ENCODE measurements around the gene KPRP.

The KPRP gene

GRCh38 chr1:152757747-152758146 is at the start of gene KPRP:
KPRP (plus strand) TSS chr1:152758025; CDS start chr1:152759589, 1,564 bp downstream.
- no peaks in the 10 kb centered on the region for H3K36me3 ChIP-seq (ENCODE audit: insufficient read depth, low read length)
- no peaks in the 10 kb centered on the region for H3K4me1 ChIP-seq (ENCODE audit: insufficient read depth, low read length)
- H3K9me3 ChIP-seq (ENCODE audit: control insufficient read depth, insufficient read depth, low read length): no peaks in the 10 kb centered on the region
- no peak within 1 kb of the TSS for H3K9ac ChIP-seq (ENCODE audit: low read depth, low read length)

- Histone ChIP-seq H3K9me3 (ENCODE audit: control insufficient read depth, insufficient read depth, low read length) (no peaks in the 10 kb centered on the region), H3K9ac (ENCODE audit: low read depth, low read length) (no peak overlapping the region), H3K36me3 (ENCODE audit: insufficient read depth, low read length) (no peaks in the 10 kb centered on the region), H3K4me1 (ENCODE audit: insufficient read depth, low read length) (no peaks in the 10 kb centered on the region)
These were observed 39.6 kb upstream of the KPRP start for GRCh38 chr1:152718238-152718637.

- Histone ChIP-seq H3K9ac (ENCODE audit: low read depth, low read length) (no peak overlapping the region), H3K9me3 (ENCODE audit: control insufficient read depth, insufficient read depth, low read length) (no peaks in the 10 kb centered on the region), H3K4me1 (ENCODE audit: insufficient read depth, low read length) (no peaks in the 10 kb centered on the region), H3K36me3 (ENCODE audit: insufficient read depth, low read length) (no peaks in the 10 kb centered on the region)
These were observed 32.6 kb upstream of the KPRP start for GRCh38 chr1:152725261-152725660.

- Histone ChIP-seq H3K36me3 (ENCODE audit: insufficient read depth, low read length) (no peaks in the 10 kb centered on the region), H3K9ac (ENCODE audit: low read depth, low read length) (no peak overlapping the region), H3K4me1 (ENCODE audit: insufficient read depth, low read length) (no peaks in the 10 kb centered on the region), H3K9me3 (ENCODE audit: control insufficient read depth, insufficient read depth, low read length) (no peaks in the 10 kb centered on the region)
These were observed 28.8 kb upstream of the KPRP start for GRCh38 chr1:152728986-152729385.

- Histone ChIP-seq H3K9ac (ENCODE audit: low read depth, low read length) (no peak overlapping the region), H3K9me3 (ENCODE audit: control insufficient read depth, insufficient read depth, low read length) (no peaks in the 10 kb centered on the region), H3K4me1 (ENCODE audit: insufficient read depth, low read length) (no peaks in the 10 kb centered on the region), H3K36me3 (ENCODE audit: insufficient read depth, low read length) (no peaks in the 10 kb centered on the region)
These were observed 22.2 kb upstream of the KPRP start for GRCh38 chr1:152735648-152736047.

- no peaks in the 10 kb centered on the region for H3K4me1 ChIP-seq (ENCODE audit: insufficient read depth, low read length)
- H3K9ac ChIP-seq (ENCODE audit: low read depth, low read length): no peak overlapping the region
- H3K36me3 ChIP-seq (ENCODE audit: insufficient read depth, low read length): no peaks in the 10 kb centered on the region
- no peaks in the 10 kb centered on the region for H3K9me3 ChIP-seq (ENCODE audit: control insufficient read depth, insufficient read depth, low read length)
These were observed 19.8 kb upstream of the KPRP start for GRCh38 chr1:152737997-152738396.

GRCh38 chr1:152739841-152740240 is 18.0 kb upstream of the KPRP start:
- H3K36me3 ChIP-seq (ENCODE audit: insufficient read depth, low read length): no peaks in the 10 kb centered on the region
- no peaks in the 10 kb centered on the region for H3K4me1 ChIP-seq (ENCODE audit: insufficient read depth, low read length)
- no peak overlapping the region for H3K9ac ChIP-seq (ENCODE audit: low read depth, low read length)
- no peaks in the 10 kb centered on the region for H3K9me3 ChIP-seq (ENCODE audit: control insufficient read depth, insufficient read depth, low read length)

GRCh38 chr1:152741656-152742055 is 16.2 kb upstream of the KPRP start:
- Histone ChIP-seq H3K9me3 (ENCODE audit: control insufficient read depth, insufficient read depth, low read length) (no peaks in the 10 kb centered on the region), H3K9ac (ENCODE audit: low read depth, low read length) (no peak overlapping the region), H3K4me1 (ENCODE audit: insufficient read depth, low read length) (no peaks in the 10 kb centered on the region), H3K36me3 (ENCODE audit: insufficient read depth, low read length) (no peaks in the 10 kb centered on the region)

- H3K4me1 ChIP-seq (ENCODE audit: insufficient read depth, low read length): no peaks in the 10 kb centered on the region
- H3K36me3 ChIP-seq (ENCODE audit: insufficient read depth, low read length): no peaks in the 10 kb centered on the region
- no peaks in the 10 kb centered on the region for H3K9me3 ChIP-seq (ENCODE audit: control insufficient read depth, insufficient read depth, low read length)
- no peak overlapping the region for H3K9ac ChIP-seq (ENCODE audit: low read depth, low read length)
These were observed 14.3 kb upstream of the KPRP start for GRCh38 chr1:152743371-152744145.

GRCh38 chr1:152745289-152745704 is 12.5 kb upstream of the KPRP start:
- no peaks in the 10 kb centered on the region for H3K36me3 ChIP-seq (ENCODE audit: insufficient read depth, low read length)
- H3K9me3 ChIP-seq (ENCODE audit: control insufficient read depth, insufficient read depth, low read length): no peaks in the 10 kb centered on the region
- no peak overlapping the region for H3K9ac ChIP-seq (ENCODE audit: low read depth, low read length)
- no peaks in the 10 kb centered on the region for H3K4me1 ChIP-seq (ENCODE audit: insufficient read depth, low read length)

GRCh38 chr1:152745765-152746444 is 11.9 kb upstream of the KPRP start:
- no peaks in the 10 kb centered on the region for H3K36me3 ChIP-seq (ENCODE audit: insufficient read depth, low read length)
- no peaks in the 10 kb centered on the region for H3K9me3 ChIP-seq (ENCODE audit: control insufficient read depth, insufficient read depth, low read length)
- no peaks in the 10 kb centered on the region for H3K4me1 ChIP-seq (ENCODE audit: insufficient read depth, low read length)
- H3K9ac ChIP-seq (ENCODE audit: low read depth, low read length): no peak overlapping the region

- Histone ChIP-seq H3K36me3 (ENCODE audit: insufficient read depth, low read length) (no peaks in the 10 kb centered on the region), H3K4me1 (ENCODE audit: insufficient read depth, low read length) (no peaks in the 10 kb centered on the region), H3K9me3 (ENCODE audit: control insufficient read depth, insufficient read depth, low read length) (no peaks in the 10 kb centered on the region), H3K9ac (ENCODE audit: low read depth, low read length) (no peak overlapping the region)
These were observed 10.0 kb upstream of the KPRP start for GRCh38 chr1:152747831-152748230.

- H3K36me3 ChIP-seq (ENCODE audit: insufficient read depth, low read length): no peaks in the 10 kb centered on the region
- no peaks in the 10 kb centered on the region for H3K9me3 ChIP-seq (ENCODE audit: control insufficient read depth, insufficient read depth, low read length)
- H3K4me1 ChIP-seq (ENCODE audit: insufficient read depth, low read length): no peaks in the 10 kb centered on the region
- H3K9ac ChIP-seq (ENCODE audit: low read depth, low read length): no peak overlapping the region
These were observed 5.6 kb upstream of the KPRP start for GRCh38 chr1:152752225-152752624.

GRCh38 chr1:152753586-152753985 is 4.2 kb upstream of the KPRP start:
- Histone ChIP-seq H3K4me1 (ENCODE audit: insufficient read depth, low read length) (no peaks in the 10 kb centered on the region), H3K9me3 (ENCODE audit: control insufficient read depth, insufficient read depth, low read length) (no peaks in the 10 kb centered on the region), H3K36me3 (ENCODE audit: insufficient read depth, low read length) (no peaks in the 10 kb centered on the region), H3K9ac (ENCODE audit: low read depth, low read length) (no peak overlapping the region)

GRCh38 chr1:152756872-152757271 is 953 bp upstream of the KPRP start:
- Histone ChIP-seq H3K9me3 (ENCODE audit: control insufficient read depth, insufficient read depth, low read length) (no peaks in the 10 kb centered on the region), H3K36me3 (ENCODE audit: insufficient read depth, low read length) (no peaks in the 10 kb centered on the region), H3K4me1 (ENCODE audit: insufficient read depth, low read length) (no peaks in the 10 kb centered on the region), H3K9ac (ENCODE audit: low read depth, low read length) (no peak overlapping the region)

Data from ES-I3 (cell line).